ENCODE data around the gene DNASE2B. TPM values are rescaled to one million over a fixed set of nuclear protein-coding genes. Genes with fewer than 3 reads are reported as not detected.

DNASE2B gene, protein sequence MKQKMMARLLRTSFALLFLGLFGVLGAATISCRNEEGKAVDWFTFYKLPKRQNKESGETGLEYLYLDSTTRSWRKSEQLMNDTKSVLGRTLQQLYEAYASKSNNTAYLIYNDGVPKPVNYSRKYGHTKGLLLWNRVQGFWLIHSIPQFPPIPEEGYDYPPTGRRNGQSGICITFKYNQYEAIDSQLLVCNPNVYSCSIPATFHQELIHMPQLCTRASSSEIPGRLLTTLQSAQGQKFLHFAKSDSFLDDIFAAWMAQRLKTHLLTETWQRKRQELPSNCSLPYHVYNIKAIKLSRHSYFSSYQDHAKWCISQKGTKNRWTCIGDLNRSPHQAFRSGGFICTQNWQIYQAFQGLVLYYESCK
- total RNA-seq = not detected in 2 replicates

GRCh38 chr1:84398175-84399155, at the start of gene DNASE2B:
Gene DNASE2B (plus strand): TSS chr1:84398484. CDS start chr1:84398565, 81 bp downstream.

Other genes with a start within 250 kb of the DNASE2B start
- gene SAMD13, start 96.8 kb upstream of the DNASE2B start, total RNA-seq = 0.25 and 0.77 TPM in 2 replicates
- gene RPF1, start 80.8 kb downstream of the DNASE2B start, total RNA-seq = 32.7 and 44.7 TPM in 2 replicates
- 0.37 and 1.1 TPM in 2 replicates for gene SPATA1, start 107.9 kb downstream of the DNASE2B start, total RNA-seq
- gene GNG5, start 108.1 kb downstream of the DNASE2B start, total RNA-seq = 11.4 and 15.4 TPM in 2 replicates
- 11.6 and 16.4 TPM in 2 replicates for gene CTBS, start 176.0 kb downstream of the DNASE2B start, total RNA-seq